ENCODE data around the gene C3orf22.

C3orf22 gene

GRCh38 chr3:126556637-126557414, 1.9 kb downstream of the C3orf22 start:
- peak; percentile 14 for DNase-seq

DNA sequence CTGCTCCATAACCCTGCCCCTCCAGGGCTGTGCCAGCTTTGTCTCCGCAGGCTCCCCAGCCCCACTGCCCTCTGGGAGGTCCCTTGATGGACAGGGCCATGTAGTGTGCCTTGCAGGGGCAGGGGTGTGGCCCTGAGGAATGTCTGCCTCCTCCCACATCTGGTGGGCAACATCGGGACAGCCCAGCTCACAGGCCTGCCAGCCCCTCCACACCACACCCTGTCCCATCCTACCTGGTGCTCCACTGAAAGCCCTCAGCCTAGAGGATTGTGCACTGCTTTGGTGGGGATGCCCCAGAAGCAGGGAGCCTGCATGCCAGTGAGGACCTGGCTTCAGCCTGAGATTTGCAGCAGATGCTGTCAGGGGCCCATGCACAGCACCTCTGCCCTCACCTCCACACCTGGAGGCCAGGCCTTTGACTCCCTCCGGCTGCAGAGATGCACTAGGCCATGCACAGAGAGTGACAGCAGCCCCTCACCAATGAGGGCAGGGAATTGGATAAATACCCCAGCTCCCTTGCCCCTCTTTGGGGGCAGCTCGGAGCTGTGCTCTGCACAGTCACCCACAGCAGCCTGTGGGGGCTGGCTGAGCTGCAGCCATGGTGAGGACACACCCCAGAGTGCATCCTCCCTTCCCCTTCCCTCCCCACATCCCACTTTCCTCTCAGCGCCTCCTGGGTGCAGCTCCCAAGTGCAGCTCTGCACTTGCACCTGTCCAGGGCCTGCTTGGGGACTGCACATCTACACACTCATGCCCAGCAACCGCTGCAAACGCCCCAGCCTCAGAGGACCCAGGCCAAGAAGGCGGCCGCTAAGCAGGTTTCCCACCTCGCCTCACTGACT, 2.7 kb downstream of the C3orf22 start:
- peak; percentile 17 for DNase-seq

DNA sequence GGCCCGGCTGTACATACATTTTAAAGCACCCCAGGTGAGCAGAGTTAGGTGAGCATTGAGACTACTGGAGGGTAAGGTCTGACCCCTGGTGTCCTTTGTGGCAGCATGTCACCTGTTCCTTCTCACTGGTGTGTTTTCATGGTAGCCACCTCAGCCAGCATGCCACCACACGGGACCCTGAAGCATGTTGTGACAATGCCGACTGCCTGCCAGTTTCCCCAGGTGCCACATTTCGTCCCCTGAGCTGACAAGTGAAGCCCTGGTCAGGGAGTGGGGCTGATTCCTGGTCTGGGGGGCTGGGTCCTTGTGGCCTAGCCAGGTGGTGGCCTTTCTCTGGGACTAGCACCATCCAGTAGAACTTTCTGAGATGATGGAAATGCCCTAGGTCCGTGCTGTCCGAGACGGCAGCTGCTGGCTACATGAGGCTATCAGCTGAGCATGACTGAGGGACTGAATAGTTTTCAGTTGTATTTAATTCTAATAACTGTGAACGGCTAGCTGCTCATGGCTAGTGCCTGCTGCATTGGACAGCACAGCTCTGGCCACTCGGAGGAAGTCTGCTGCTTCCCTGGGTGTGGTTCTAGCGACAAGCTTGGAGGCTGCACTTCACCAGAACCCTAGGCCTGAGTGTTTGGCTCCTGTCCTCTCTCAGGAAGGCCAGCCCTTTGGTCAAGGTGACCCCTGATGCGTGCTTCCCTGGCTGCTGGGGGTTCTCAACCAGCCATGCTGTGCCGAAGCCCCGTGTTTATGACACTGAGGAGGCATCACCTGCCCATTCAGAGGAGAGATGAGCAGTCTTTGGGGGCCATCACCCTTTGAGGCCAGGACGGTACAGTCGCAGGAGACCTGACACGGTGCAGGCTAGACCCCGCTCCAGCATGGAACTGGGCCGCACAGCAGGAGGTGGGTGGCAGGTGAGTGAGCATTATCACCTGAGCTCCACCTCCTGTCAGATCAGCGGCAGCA, 3.9 kb downstream of the C3orf22 start:
- peak; percentile 11 for DNase-seq

- peak; percentile 11 for DNase-seq
These were observed 5.2 kb downstream of the C3orf22 start for GRCh38 chr3:126553284-126554084.

GRCh38 chr3:126552688-126553283, 5.9 kb downstream of the C3orf22 start:
- DNase-seq, result peak; percentile 13

GRCh38 chr3:126551839-126552687, 6.7 kb downstream of the C3orf22 start:
- peak; percentile 7 for DNase-seq

GRCh38 chr3:126551121-126551838, 7.5 kb downstream of the C3orf22 start:
- peak; percentile 9 for DNase-seq

- DNase-seq, result no peak
These were observed 8.2 kb downstream of the C3orf22 start for GRCh38 chr3:126550488-126551051.

- DNase-seq, result peak; percentile 8
These were observed 8.8 kb downstream of the C3orf22 start for GRCh38 chr3:126549861-126550487.

DNA sequence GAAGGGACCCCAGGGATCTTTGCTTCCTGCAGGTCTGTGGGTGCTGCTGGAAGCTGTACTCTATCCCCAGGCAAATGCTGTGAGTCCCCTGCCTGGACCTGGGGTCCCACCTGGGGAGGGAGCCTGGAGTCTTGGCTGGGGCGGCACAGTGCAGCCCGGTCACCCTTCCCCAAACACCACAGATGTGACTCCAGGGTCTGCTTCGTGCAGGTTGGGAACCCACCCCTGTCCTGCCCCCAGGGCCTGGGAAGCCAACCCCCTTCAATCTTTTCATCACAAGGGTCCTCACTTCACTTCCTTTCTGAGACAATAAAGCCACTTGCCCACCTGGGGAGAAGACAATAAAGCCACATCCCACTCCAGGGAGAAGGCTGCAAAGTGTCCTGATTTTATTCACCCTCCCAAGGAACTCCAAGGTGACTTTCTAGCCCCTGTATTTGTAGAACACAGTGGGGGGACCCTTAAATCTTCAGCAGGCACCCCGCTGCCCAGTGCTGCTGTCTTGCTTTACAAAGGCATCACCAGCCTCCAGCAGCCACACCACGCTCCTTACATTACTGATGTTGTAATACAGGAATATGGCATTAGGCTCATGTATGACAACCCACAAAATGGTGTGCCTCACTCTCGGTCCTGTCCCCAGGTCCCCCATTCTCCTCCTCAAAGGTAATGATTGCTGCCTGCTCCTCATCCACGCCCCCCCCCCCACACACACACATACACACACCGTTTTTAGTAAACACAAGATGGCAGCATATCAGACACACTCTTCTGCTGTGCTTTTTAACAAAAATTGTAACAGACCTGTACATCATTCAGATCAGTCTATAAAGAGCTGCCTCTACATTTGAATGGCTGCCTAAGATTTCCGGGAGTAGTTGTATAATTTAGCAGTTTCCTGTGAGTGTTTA, 9.9 kb downstream of the C3orf22 start:
- DNase-seq, result peak; percentile 7

DNA sequence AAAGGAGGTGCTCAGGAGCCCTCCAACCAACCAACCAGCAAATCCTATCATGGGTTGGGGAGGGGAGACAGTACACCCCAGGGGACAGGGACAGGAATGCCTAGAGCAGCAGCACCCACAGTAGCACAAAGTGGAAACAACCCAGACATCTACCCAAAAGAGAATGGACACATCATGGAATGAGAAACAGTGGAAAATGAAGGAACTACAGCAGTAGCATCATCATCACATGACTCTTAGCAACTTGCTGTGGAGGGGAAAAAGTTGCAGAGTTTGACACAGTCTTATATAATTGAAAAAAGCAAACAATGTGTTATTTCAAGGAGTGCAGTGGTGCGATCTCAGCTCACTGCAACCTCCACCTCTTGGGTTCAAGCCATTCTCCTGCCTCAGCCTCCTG, 11.0 kb downstream of the C3orf22 start:
- peak; percentile 3 for DNase-seq

GRCh38 chr3:126546549-126547239, 12.0 kb downstream of the C3orf22 start:
- peak; percentile 3 for DNase-seq

DNA sequence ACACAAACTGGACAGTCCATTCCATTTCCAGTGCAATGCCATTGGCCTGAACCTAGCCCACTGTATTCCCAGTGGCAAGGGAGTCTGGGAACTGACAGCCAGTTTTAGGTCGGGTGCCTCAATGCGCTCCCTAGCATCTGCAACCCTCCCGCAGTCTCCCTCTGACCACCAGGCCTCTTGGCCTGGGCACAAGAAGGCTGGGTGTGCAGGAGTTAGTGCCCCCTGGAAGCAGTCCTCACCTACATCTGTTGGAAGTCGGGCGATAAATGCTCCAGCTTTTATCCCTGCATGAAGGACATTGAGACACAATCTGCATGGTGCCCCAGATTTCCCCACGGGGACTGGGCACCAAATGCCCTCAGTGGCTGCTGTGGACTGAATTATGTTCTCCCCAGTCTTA, 12.7 kb downstream of the C3orf22 start:
- DNase-seq, result no peak

- DNase-seq, result peak; percentile 11
These were observed 13.2 kb downstream of the C3orf22 start for GRCh38 chr3:126545544-126545943.

GRCh38 chr3:126544596-126545281, 14.0 kb downstream of the C3orf22 start:
- DNase-seq, result peak; percentile 11

GRCh38 chr3:126543457-126544061, 15.2 kb downstream of the C3orf22 start:
- peak; percentile 18 for DNase-seq

Measured in stimulated activated CD8-positive, alpha-beta memory T cell treated with anti-CD3 and anti-CD28 coated beads, Interleukin-4, amount 100 ng/mL, for 48 hours (primary cell).